H1 (cell line): ENCODE measurements around the gene NDUFA3. TPM values are rescaled to one million over a fixed set of nuclear protein-coding genes. Genes with fewer than 3 reads are reported as not detected.

Source experiments
- CTCF ChIA-PET: fragments of 300-600 bp; sonication (Branson Sonifier 250); formaldehyde crosslinking; loops from one replicate; lab custom pipeline; 2021; ENCODE audit not compliant: partially characterized antibody; lab: Charles Lee
- POLR2A ChIA-PET: fragments of 300-600 bp; sonication (Branson Sonifier 250); formaldehyde crosslinking; loops from one replicate; lab custom pipeline; 2021; ENCODE audit warnings: inconsistent platforms; ENCODE audit not compliant: partially characterized antibody; lab: Charles Lee
- DNase-seq, 2 experiments: peaks; one replicate each; pipeline versions ENCODE4 v3.0.0 to v3.0.0-alpha.2; 2010 to 2022; ENCODE audit warnings: low spot score in 2 of 2, low read depth in 1 of 2, mixed read lengths in 1 of 2
- FAIRE-seq: peaks from 2 replicates; lab custom pipeline; 2011; peaks lifted over from hg19 to GRCh38; lab: Jason Lieb, UNC
- H2AFZ ChIP-seq: 2 replicates; pipeline ENCODE4 v1.8.1; 2012; ENCODE audit warnings: low read length, inconsistent platforms
- H2AK5ac ChIP-seq: 2 replicates; pipeline ENCODE4 v1.6.1; 2013; ENCODE audit warnings: low read depth, low read length
- H2BK120ac ChIP-seq: replicated peaks from 2 replicates; pipeline ENCODE3; 2013; ENCODE audit warnings: low read depth, low read length, inconsistent platforms
- H2BK12ac ChIP-seq: 2 replicates; pipeline ENCODE4 v1.6.1; 2013; ENCODE audit warnings: low read depth, low read length
- H2BK15ac ChIP-seq: 2 replicates; pipeline ENCODE4 v1.6.1; 2013; ENCODE audit warnings: low read length
- H2BK20ac ChIP-seq: 2 replicates; pipeline ENCODE4 v1.6.1; 2013; ENCODE audit warnings: low read length
- H2BK5ac ChIP-seq: 2 replicates; pipeline ENCODE4 v1.6.1; 2013; ENCODE audit warnings: low read depth, low read length
- H3K14ac ChIP-seq: 2 replicates; pipeline ENCODE4 v1.6.1; 2013; ENCODE audit warnings: inconsistent platforms; ENCODE audit not compliant: insufficient read length
- H3K18ac ChIP-seq: 2 replicates; pipeline ENCODE4 v1.6.1; 2013; ENCODE audit warnings: low read length; ENCODE audit errors: extremely low read depth
- H3K23ac ChIP-seq: 2 replicates; pipeline ENCODE4 v1.6.1; 2013; ENCODE audit warnings: inconsistent platforms; ENCODE audit not compliant: insufficient read length
- H3K23me2 ChIP-seq: 2 replicates; pipeline ENCODE4 v1.6.1; 2013; ENCODE audit warnings: low read depth, low read length
- H3K27ac ChIP-seq: 2 replicates; pipeline ENCODE4 v1.6.1; 2011; ENCODE audit warnings: low read depth, low read length, inconsistent platforms
- H3K27me3 ChIP-seq, 4 experiments: replicated peaks in 1 of 4; 1 replicate in 1 of 4; 2 replicates in 3 of 4; pipeline versions ENCODE4 v1.6.1 to v1.8.1; 2011 to 2013; ENCODE audit warnings: low read length in 3 of 4, mild to moderate bottlenecking in 3 of 4, inconsistent platforms in 2 of 4, mixed read lengths in 2 of 4, moderate library complexity in 1 of 4; ENCODE audit not compliant: control insufficient read depth in 3 of 4, insufficient read depth in 3 of 4; ENCODE audit errors: extremely low read depth in 1 of 4
- H3K36me3 ChIP-seq, 4 experiments: 2 replicates each; pipeline versions ENCODE4 v1.6.1 to v1.8.1; 2011 to 2013; ENCODE audit warnings: mild to moderate bottlenecking in 4 of 4, low read length in 3 of 4, moderate library complexity in 2 of 4, control low read depth in 1 of 4, inconsistent platforms in 1 of 4; ENCODE audit not compliant: insufficient read depth in 4 of 4, control insufficient read depth in 2 of 4
- H3K4ac ChIP-seq: replicated peaks from 2 replicates; pipeline ENCODE3; 2013; ENCODE audit warnings: low read length, low read depth, mixed read lengths, inconsistent platforms; ENCODE audit not compliant: insufficient read length
- H3K4me1 ChIP-seq, 4 experiments: replicated peaks in 1 of 4; 1 replicate in 1 of 4; 2 replicates in 3 of 4; pipeline versions ENCODE4 v1.6.1 to v1.8.1; 2011 to 2013; ENCODE audit warnings: low read length in 3 of 4, inconsistent platforms in 2 of 4, mixed read lengths in 1 of 4; ENCODE audit not compliant: insufficient read depth in 4 of 4, control insufficient read depth in 3 of 4
- H3K4me2 ChIP-seq, 2 experiments: 2 replicates each; pipeline versions ENCODE4 v1.6.1 to v1.8.1; 2011 to 2013; ENCODE audit warnings: low read depth in 2 of 2, low read length in 2 of 2, control low read depth in 1 of 2, inconsistent platforms in 1 of 2, mild to moderate bottlenecking in 1 of 2; ENCODE audit not compliant: insufficient read depth in 1 of 2
- H3K4me3 ChIP-seq, 4 experiments: fragments of 200-600, 300-600 bp in 1 of 4; sonication (generic), shearing (Covaris generic), sonication (Bioruptor Twin) in 1 of 4; 2 replicates each; pipeline versions ENCODE4 v1.5.1 to v1.8.1; 2011 to 2016; ENCODE audit warnings: low read length in 4 of 4, low read depth in 3 of 4, control low read depth in 2 of 4, inconsistent platforms in 2 of 4, mild to moderate bottlenecking in 2 of 4, mixed read lengths in 1 of 4, moderate library complexity in 1 of 4; ENCODE audit not compliant: insufficient read depth in 2 of 4; ENCODE audit errors: extremely low read depth in 1 of 4
- H3K56ac ChIP-seq: replicated peaks from 2 replicates; pipeline ENCODE3; 2013; ENCODE audit warnings: low read depth, mild to moderate bottlenecking, mixed read lengths, low read length, inconsistent platforms; ENCODE audit not compliant: insufficient read length
- H3K79me1 ChIP-seq: 2 replicates; pipeline ENCODE4 v1.6.1; 2013; ENCODE audit warnings: low read depth, low read length, control low read depth
- H3K79me2 ChIP-seq, 2 experiments: 2 replicates each; pipeline versions ENCODE4 v1.6.1 to v1.8.1; 2012 to 2013; ENCODE audit warnings: low read length in 2 of 2, mild to moderate bottlenecking in 2 of 2, inconsistent platforms in 1 of 2; ENCODE audit not compliant: insufficient read depth in 2 of 2, control insufficient read depth in 1 of 2
- H3K9ac ChIP-seq, 4 experiments: replicated peaks in 1 of 4; 1 replicate in 1 of 4; 2 replicates in 3 of 4; pipeline versions ENCODE4 v1.6.1 to v1.8.1; 2011 to 2013; ENCODE audit warnings: low read depth in 3 of 4, low read length in 3 of 4, control low read depth in 2 of 4, mild to moderate bottlenecking in 2 of 4, moderate library complexity in 2 of 4, inconsistent platforms in 1 of 4; ENCODE audit errors: extremely low read depth in 1 of 4
- H3K9me3 ChIP-seq, 2 experiments: 2 replicates each; pipeline versions ENCODE4 v1.6.1 to v1.8.1; 2012 to 2013; ENCODE audit warnings: mild to moderate bottlenecking in 2 of 2, moderate library complexity in 2 of 2, control low read depth in 1 of 2, inconsistent platforms in 1 of 2, low read depth in 1 of 2, low read length in 1 of 2, mixed read lengths in 1 of 2; ENCODE audit not compliant: insufficient read depth in 2 of 2
- H4K20me1 ChIP-seq, 2 experiments: replicated peaks in 1 of 2; 2 replicates each; pipeline versions ENCODE3 to v1.8.1; 2011 to 2013; ENCODE audit warnings: inconsistent platforms in 2 of 2, low read length in 2 of 2, mild to moderate bottlenecking in 1 of 2; ENCODE audit not compliant: insufficient read depth in 2 of 2, control insufficient read depth in 1 of 2
- H4K5ac ChIP-seq: 2 replicates; pipeline ENCODE4 v1.6.1; 2013; ENCODE audit warnings: low read length, low read depth, mixed read lengths, inconsistent platforms; ENCODE audit not compliant: insufficient read length
- H4K8ac ChIP-seq: 2 replicates; pipeline ENCODE4 v1.8.0; 2013; ENCODE audit warnings: mild to moderate bottlenecking, moderate library complexity, low read length, inconsistent platforms; ENCODE audit not compliant: insufficient read depth; ENCODE audit errors: extremely low read depth
- H4K91ac ChIP-seq: replicated peaks from 2 replicates; pipeline ENCODE3; 2013; ENCODE audit warnings: low read length, mixed read lengths, inconsistent platforms; ENCODE audit not compliant: insufficient read length
- CEBPB ChIP-seq: IDR thresholded peaks from 2 replicates; pipeline ENCODE4 v1.6.1; 2012; ENCODE audit warnings: low read depth, low read length
- CHD1 ChIP-seq: IDR thresholded peaks from 2 replicates; pipeline ENCODE4 v1.6.1; 2012; ENCODE audit warnings: low read depth, low read length, improper control_type of control experiment
- MAFK ChIP-seq: IDR thresholded peaks from 2 replicates; pipeline ENCODE4 v1.6.1; 2012; ENCODE audit warnings: low read depth, mild to moderate bottlenecking, improper control_type of control experiment, low read length
- MAX ChIP-seq: IDR thresholded peaks from 2 replicates; pipeline ENCODE4 v1.6.1; 2012; ENCODE audit warnings: inconsistent platforms
- POU5F1 ChIP-seq: IDR thresholded peaks from 2 replicates; pipeline ENCODE4 v1.6.1; 2011; ENCODE audit warnings: low read depth, mild to moderate bottlenecking, low read length, moderate library complexity
- RAD21 ChIP-seq, 2 experiments: IDR thresholded peaks in 1 of 2; conservative IDR thresholded peaks in 1 of 2; 2 replicates each; pipeline ENCODE4 v1.6.1; 2011; ENCODE audit warnings: low read depth in 2 of 2, low read length in 2 of 2, improper control_type of control experiment in 1 of 2, inconsistent platforms in 1 of 2, mild to moderate bottlenecking in 1 of 2, moderate library complexity in 1 of 2
- RXRA ChIP-seq: IDR thresholded peaks from 2 replicates; pipeline ENCODE4 v1.6.1; 2011; ENCODE audit warnings: low read depth, mild to moderate bottlenecking, low read length, moderate library complexity; ENCODE audit not compliant: insufficient read depth
- SAP30 ChIP-seq: fragments of 300-600 bp; sonication (generic); IDR thresholded peaks from 2 replicates; pipeline ENCODE4 v1.7.1; 2012; ENCODE audit warnings: low read length, moderate library complexity, mild to moderate bottlenecking, inconsistent platforms; ENCODE audit not compliant: insufficient read depth, insufficient replicate concordance
- TAF7 ChIP-seq: optimal IDR thresholded peaks from 2 replicates; pipeline ENCODE3; 2011; ENCODE audit warnings: low read depth, mild to moderate bottlenecking, inconsistent platforms, low read length, moderate library complexity, borderline replicate concordance
- ZNF274 ChIP-seq: IDR thresholded peaks from 2 replicates; pipeline ENCODE4 v1.7.0; 2012; ENCODE audit warnings: low read length, borderline replicate concordance; ENCODE audit errors: extremely low read depth
- WGBS, 2 experiments: shearing (Covaris generic) in 1 of 2; methylation state at CpG; one replicate each; pipeline versions ENCODE4 v1.1.6 to v1.1.7; 2013 to 2015; ENCODE audit warnings: low lambda C conversion rate in 2 of 2, mixed read lengths in 2 of 2, inconsistent platforms in 1 of 2, low coverage in 1 of 2, missing lambda C conversion rate in 1 of 2; ENCODE audit not compliant: insufficient replicate concordance in 2 of 2, insufficient coverage in 1 of 2, insufficient read length in 1 of 2; ENCODE audit errors: extremely low coverage in 1 of 2, missing lambda C conversion rate in 1 of 2; 5-methylcytosine and 5-hydroxymethylcytosine counted together
- polyA plus RNA-seq, 7 experiments: library from polyadenylated mRNA; depleted of rRNA in 3 of 7; stranded (reverse) in 5 of 7; unstranded in 2 of 7; fragments of >200 nt in 5 of 7; fragments of 200-250 nt in 2 of 7; gene quantifications; 1 replicate in 5 of 7; 2 replicates in 1 of 7; 4 replicates in 1 of 7; pipeline versions ENCODE4 v1.2.1 to v1.2.3, GENCODE V29; 2011 to 2013; ENCODE audit warnings: missing spikeins in 2 of 7, mixed read lengths in 2 of 7
- total RNA-seq: library from RNA; stranded (reverse); fragmentation: NEBNext Ultra II Directional; extraction: Animal tissue kit (Norgen Biotek cat#: 25700); gene quantifications from 2 replicates; pipeline ENCODE4 v1.2.1, GENCODE V29; 2021

The NDUFA3 gene
- total and polyA plus RNA-seq, 2 of the 8 experiments (the other 6 are each of a cell fraction or from before 2014, with no cell fraction given) = 175 to 208 TPM

GRCh38 chr19:54136864-54137698, 34.4 kb downstream of the NDUFA3 start:
- Histone ChIP-seq H3K36me3 (peaks cover 0 to 6% (median 5%) of the 10 kb centered on the region in 4 experiments; a peak in 3 of 8 replicates), H3K18ac (no peak overlapping the region), H2BK20ac (no peak overlapping the region), H2BK5ac (0 out of 2 replicates have a peak overlapping the region, but pooled peaks have one; percentile 61), H2BK120ac (no peak overlapping the region), H3K9ac (peak overlapping the region; percentile 62 to 93 (median 86)), H3K4me2 (peak overlapping the region; percentile 85 to 99), H3K23ac (no peak overlapping the region), H4K91ac (no peak overlapping the region), H3K27me3 (no peaks in the 10 kb centered on the region), H4K5ac (no peak overlapping the region), H3K4ac (no peak overlapping the region), H2AFZ (peak overlapping the region; percentile 53), H3K79me1 (peaks cover 16% of the 10 kb centered on the region), H3K27ac (peak overlapping the region; percentile 90; the same call in 1 of the 2 replicates), H2BK15ac (no peak overlapping the region), H3K79me2 (peaks cover 27 to 42% of the 10 kb centered on the region in 2 experiments), H3K4me1 (peaks cover 0 to 26% (median 7%) of the 10 kb centered on the region in 4 experiments; a peak in 5 of 7 replicates), H3K4me3 (peak overlapping the region; percentile 68 to 84 (median 84)), H4K8ac (no peak overlapping the region), H2BK12ac (no peak overlapping the region), H3K56ac (no peak overlapping the region), H3K14ac (no peak overlapping the region), H3K9me3 (peaks cover 3 to 10% of the 10 kb centered on the region in 2 experiments; a peak in 3 of 4 replicates), H3K23me2 (peaks cover 17% of the 10 kb centered on the region), H2AK5ac (no peak overlapping the region), H4K20me1 (peaks cover 21 to 32% of the 10 kb centered on the region in 2 experiments)
- FAIRE-seq (peak; percentile 96), DNase-seq (peak; percentile 95 to 100)
- POLR2A ChIA-PET = interaction anchor here (0.5 to 15.7 kb wide), 20 partner anchors 8 to 993 kb away, joined by 3 to 348 read pairs (median 5); partner anchors contain the start of genes LENG1, MBOAT7, MYADM and PRPF31
- CTCF ChIA-PET = interaction anchor here (0.6 to 2.8 kb wide), 6 partner anchors 18 to 317 kb away, joined by 3 to 8 read pairs (median 3); no protein-coding TSS in a partner anchor
- 1% methylated on average over 42 of the region's 46 CpGs; no CpG with 5 or more reads in 1 of the 2 experiments for WGBS, 2 experiments
- no peak for TF ChIP-seq MAFK
- no peak for TF ChIP-seq CEBPB
- TF ChIP-seq POU5F1 = no peak
- TF ChIP-seq ZNF274 = no peak
- TF ChIP-seq TAF7 = peak; percentile 10
- TF ChIP-seq RXRA = no peak
- no peak for TF ChIP-seq CHD1
- no peak for TF ChIP-seq RAD21 (IDR thresholded peaks at IDR 0.05 in 1 of 2, conservative IDR thresholded peaks at IDR 0.05 in 1 of 2; ENCODE audit: low read depth in 2 of 2, low read length in 2 of 2)
- TF ChIP-seq SAP30 = no peak
- TF ChIP-seq MAX = no peak; the same call in 1 of the 2 replicates
